ENCODE data around the gene PIK3CB.
"Not testable (repeated sequence)": the region's sequence is repeated elsewhere in the genome, so short reads cannot be mapped to it uniquely, and the experiment has no call there.

PIK3CB gene

DNA sequence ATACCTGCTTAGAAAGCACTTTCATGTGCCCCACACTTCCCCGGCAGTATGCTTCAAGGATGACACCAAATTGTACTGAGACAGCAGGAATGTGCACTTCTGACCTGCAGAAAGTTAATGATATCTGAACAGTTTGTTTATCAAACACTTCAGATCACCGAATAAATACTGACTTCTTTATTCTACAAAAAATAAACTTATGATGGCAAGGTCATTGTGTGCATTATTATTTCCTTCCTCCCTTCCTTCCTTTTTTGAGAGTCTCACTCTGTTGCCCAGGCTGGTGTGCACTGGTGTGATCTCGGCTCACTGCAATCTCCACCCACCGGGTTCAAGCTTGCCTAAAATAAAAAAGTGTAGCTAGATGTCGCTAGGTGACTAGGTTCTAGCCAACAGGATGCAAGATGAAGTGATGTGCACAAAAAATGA, 145.8 kb downstream of the PIK3CB start:
- FAIRE-seq (no peak), DNase-seq (ENCODE audit: insufficient read length, low spot score) (no peak)

DNA sequence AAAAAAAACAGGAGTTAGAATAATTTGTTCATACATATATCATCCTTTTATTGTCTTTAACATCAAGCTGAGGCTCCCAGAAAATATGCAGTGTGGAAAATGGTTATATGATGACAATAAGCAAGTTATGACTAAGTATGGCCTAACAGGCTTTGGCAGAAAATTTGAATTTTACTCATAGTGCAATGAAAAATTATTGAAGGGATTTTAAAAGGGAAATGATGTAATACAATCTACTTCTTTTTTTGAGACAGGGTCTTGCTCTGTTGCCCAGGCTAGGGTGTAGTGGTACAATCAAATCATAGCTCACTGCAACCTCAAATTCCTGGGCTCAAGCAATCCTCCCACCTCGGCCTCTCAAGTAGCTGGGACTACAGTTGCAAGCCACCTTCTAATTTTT, 147.5 kb downstream of the PIK3CB start:
- FAIRE-seq (no peak), DNase-seq (ENCODE audit: insufficient read length, low spot score) (no peak)

DNA sequence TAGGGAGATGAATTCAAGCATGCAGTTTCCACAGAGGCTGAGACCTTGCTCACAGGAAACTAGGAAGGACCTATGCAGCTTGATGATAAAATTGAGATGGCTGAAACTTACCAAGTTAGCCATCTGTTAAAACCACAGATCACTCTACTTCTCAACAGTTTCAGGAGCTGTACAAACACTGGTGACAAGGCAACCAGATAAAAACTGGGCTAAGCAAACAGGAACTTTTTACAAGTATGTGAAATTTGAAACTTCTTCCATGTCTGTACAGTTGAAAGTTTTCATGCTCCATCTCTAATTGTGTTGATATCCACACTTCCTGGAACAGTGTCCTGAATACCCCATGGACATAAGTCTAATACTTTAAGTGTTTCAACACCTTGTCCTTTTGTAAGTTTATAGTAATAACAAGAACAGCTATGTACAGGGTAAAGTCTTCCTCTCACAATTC, 147.9 kb downstream of the PIK3CB start:
- DNase-seq (ENCODE audit: insufficient read length, low spot score) (peak; percentile 27), FAIRE-seq (no peak)

DNA sequence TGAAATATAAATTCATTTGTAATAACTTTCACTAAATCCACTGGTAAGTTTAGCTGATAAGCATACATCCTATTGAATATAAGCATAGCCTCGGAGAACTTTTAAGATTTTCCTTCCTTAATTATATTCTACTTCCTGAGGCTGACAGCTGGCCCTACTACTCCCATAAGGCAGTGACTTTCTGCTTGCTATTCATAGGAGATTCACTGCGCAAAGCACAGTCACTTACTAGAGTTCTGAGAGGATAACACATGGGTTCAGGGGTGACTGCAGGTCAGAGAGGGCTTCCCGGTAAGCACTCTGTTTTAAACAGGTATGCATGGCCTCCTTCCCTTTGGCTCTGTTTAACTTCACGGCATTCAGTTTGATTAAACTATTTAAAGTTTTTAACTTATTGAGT, 150.3 kb downstream of the PIK3CB start:
- FAIRE-seq (no peak), DNase-seq (ENCODE audit: insufficient read length, low spot score) (no peak)

DNA sequence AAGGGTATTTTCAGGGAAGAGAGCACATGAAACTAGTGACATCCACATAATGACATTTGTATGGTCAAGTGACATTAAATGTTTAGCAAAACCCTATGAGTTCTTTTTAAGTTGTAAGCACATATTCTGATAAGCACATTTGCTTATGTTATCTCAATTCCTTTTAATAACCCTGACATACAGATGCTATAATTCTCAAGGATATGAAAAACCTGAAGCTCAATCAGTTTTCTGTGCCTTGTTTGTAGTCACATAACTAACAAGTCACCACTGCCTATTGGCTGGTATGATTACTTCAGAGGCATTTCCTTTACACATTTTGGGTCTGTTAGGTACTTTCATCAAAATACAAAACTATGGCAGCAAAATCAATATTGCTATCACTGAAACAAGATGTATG, 152.1 kb downstream of the PIK3CB start:
- DNase-seq (ENCODE audit: insufficient read length, low spot score) (no peak), FAIRE-seq (no peak)

DNA sequence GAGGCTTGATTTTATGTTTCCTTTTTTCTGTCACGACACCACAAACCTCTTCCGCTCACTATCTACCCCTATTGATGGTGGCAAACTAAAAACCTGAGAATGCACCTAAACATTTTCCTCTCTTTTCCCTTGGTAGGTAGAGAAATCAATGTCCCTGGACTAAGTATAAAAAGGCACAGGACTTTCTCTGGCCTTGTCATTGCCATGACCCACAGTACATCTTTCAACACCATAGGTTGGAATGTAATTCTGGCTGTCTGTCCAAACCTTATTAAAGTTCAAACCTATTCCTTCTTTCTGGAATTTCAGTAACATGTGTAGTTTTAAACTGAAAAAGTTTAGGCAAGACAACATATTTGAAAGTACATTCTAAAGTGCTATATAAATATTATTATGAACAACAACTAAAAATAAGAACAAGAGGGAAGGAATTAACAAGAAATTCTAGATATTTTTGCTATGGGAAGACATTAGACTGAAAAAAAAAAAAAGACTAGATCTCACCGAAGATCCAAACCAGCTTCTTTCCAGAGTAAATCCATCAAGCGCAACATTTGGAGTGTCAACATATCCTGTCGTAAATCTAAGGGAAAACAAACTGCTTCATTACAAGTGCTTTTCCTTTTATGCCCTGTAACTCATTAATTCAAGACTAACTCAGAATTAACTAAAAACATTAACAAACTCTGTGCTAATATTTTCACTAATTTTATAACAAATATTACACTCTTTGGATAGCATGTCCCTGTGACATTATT, 153.1 kb downstream of the PIK3CB start:
- DNase-seq (ENCODE audit: insufficient read length, low spot score) (no peak), FAIRE-seq (no peak)

DNA sequence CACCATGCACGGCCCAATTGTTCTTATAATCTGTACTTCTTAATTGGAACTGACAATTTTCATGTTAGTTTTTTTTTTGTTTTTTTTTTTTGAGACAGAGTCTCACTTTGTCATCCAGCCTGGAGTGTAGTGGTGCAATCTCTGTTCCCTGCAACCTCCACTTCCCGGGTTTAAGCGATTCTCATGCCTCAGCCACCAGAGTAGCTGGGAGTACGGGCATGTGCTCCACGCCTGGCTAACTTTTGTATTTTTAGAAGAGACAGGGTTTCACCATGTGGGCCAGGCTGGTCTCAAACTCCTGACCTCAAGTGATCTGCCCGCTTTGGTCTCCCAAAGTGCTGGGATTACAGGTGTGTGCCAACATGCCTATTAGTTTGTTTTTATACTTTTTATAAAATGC, 153.8 kb downstream of the PIK3CB start:
- not testable (repeated sequence) for DNase-seq (ENCODE audit: insufficient read length, low spot score); FAIRE-seq

DNA sequence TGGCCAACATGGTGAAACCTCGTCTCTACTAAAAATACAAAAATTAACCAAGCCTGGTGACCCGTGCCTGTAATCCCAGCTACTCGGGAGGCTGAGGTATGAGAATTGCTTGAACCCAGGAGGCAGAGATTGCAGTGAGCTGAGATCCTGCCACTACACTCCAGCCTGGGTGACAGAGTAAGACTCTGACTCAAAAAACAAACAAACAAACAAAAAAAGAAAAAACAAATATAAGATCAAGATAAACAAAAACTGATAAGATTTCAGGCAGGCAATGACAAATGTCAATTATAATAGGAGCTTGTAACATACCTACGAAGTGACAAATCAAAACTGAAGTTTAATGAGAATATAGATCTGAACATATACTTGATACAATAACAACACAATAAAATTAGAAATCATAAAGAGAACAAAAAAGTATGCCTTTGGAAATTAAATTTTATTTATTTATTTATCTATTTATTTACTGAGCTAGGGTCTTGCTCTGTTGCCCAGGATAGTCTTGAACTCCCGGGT, 155.8 kb downstream of the PIK3CB start:
- no peak for DNase-seq (ENCODE audit: insufficient read length, low spot score)
- no peak for FAIRE-seq

DNA sequence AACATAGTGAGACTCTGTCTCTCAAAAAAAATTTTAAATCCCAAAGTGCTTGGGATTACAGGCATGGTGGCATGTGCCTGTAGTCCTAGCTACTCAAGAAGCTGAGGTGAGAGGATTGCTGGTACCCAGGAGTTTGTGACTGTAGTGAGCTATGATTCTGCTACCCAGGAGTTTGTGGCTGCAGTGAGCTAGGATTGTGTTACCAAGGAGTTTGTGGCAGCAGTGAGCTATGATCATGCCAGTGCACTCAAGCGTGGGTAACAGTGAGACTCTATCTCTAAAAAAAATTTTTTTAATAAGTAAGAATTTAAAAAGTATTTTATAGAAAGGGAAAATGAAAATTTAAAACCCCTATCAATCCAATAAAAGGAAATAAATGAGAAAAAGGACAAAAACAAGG, 156.6 kb downstream of the PIK3CB start:
- DNase-seq (ENCODE audit: insufficient read length, low spot score) (no peak), FAIRE-seq (no peak)

DNA sequence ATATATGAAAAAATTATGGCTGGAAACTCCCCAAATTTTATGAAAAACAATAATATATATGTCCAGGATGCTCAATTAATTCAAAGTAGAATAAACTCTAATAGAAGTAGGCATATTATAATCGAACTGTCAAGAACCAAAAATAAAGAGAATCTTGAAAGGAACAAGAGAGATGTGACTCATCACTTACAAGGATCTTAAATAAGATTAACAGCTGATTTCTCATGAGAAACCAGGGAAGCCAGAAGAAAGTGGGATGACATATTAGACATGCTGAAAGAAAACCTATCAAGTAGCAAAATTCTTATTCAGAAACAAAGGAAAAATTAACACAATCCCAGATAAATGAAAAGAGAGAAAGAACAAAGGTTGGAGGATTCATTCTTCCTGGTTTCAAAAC, 159.3 kb downstream of the PIK3CB start:
- no peak for FAIRE-seq
- DNase-seq (ENCODE audit: insufficient read length, low spot score) = no peak

DNA sequence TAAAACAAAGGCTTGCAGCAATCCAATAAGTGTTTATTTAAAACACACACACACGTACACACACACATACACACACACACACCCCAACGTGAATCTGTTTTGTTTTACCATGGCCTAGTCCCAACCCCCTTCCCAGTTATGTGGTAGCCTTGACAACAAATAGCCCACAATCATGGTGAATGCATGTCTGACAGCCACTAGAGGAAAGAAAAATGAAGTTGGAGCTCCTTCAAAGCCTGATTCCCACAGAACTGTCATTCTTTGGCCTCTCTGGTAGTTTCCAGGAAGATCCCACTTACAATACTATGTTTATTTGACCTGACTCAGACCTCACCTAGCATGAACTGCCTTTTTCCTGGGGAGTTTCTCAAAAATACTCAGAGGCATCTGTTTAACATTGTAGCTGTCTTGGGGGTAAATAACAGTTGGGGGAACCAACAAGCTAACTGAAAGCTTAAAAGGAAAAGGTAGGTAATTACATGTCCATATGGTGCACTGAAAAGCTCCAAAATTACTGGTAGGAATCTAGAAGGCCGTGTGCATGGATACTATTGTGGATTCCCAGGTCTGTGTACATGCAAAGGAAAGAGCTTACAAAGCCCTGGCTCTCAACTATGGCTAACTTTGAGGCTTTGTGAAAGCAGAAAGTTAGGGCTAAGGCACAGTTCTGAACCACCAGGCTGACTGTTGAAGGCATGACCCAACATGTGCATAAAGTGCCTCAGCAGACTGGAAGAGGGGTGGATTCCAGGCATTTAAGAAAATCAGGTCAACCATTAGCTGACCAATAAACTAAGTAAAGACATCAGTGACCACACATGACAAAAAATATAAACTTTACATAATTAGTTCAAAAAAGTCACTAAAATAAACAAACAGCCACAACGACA, 160.8 kb downstream of the PIK3CB start:
- DNase-seq (ENCODE audit: insufficient read length, low spot score) = no peak

DNA sequence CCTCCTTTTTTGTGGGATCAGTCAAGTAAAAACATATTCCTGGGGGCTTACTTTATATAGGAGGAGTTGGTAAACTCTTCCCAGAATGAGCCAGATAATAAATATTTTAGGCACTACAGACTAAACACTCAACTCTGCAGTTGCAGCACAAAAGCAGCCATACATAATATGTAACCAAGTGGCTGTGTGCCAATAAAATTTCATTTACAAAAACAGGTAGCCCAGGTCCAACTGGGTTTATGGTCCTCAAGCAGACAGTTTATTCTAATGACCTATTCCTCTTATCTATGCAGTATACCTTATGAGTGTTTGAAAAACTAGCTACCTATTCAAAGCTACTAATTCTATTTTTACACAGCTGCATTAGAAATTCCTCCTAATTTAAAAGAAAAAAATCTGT, 164.3 kb downstream of the PIK3CB start:
- FAIRE-seq (no peak), DNase-seq (ENCODE audit: insufficient read length, low spot score) (no peak)

More for the DNA sequence above, 160.8 kb downstream of the PIK3CB start:
- FAIRE-seq = no peak

DNA sequence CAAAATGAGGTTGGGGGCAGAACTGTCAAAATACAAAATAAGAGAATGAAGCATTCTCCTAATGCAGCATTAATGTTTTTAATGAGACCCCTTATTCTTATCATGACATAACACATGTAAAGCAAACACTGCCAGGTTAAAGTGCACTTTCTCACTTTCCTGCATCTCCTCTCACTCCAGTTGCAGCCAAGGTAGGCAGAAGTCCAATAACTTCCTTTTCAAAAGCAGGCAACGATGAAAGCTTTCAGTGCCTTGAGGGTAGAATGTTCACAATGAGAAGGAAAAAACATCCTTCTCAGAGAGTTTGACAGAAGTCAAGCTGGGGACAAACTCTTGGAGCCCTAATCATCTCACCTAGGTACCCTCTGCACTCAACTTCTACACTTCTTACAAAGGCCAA, 166.6 kb downstream of the PIK3CB start:
- no peak for FAIRE-seq
- DNase-seq (ENCODE audit: insufficient read length, low spot score) = no peak

DNA sequence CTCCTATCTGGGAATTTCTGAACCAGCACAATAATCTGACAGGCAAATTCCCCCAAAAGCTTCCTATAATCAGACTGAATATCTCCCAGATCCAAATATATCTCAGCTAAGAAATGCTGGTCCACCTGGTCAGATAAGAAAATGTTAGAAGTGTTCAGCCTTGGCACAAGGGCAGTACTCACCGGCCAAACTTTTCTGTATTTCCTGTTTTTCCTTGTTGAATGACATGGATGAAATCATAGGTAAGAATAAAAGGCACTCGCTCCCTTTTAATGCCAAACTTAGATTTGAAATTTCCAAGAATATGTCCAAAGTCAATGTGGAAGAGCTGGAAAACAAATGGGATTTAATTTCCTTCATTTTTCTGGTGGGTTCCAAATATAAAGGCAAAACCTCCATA, 177.2 kb downstream of the PIK3CB start:
- no peak for FAIRE-seq

DNA sequence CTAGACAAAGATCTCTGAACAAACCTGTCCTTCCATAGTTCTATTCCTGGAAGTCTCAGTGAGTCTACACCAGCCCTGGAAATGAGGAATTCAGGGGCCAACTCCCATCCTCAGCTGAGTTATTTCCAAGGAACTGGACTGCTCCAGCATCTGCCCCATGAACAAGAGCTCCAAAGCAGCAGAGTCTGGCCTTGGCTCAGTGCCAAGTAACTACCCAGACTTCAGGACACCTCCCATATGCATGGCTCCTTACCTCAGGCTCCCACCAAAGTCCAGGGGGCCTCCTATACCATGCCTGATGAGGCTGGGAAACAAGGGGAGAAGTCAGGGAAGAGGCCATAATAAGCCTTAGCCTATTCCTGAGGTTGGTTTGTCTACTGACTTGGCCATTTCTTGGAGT, 181.2 kb downstream of the PIK3CB start:
- DNase-seq (ENCODE audit: insufficient read length, low spot score) = no peak
- no peak for FAIRE-seq

More for the DNA sequence above, 177.2 kb downstream of the PIK3CB start:
- DNase-seq (ENCODE audit: insufficient read length, low spot score) = no peak

DNA sequence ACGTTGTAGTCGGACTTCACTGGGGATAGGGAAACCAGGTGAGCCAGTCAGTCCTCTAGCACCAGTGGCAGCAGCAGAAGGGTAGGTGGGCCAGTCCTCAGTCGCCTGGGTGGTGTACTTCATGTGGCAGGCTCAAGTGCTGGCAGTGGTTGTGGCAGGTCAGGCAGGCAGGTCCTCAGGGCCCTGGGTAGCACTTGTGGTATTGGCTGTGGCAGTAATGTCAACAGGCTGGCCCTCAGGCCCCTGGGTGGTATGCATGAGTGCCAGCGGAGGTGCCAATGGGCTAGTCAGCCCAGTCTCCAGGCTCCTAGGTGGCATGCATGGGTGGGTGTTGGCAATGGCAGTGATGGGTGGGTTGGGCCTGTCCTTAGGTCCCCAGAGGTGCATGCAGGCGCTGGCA, 185.6 kb downstream of the PIK3CB start:
- FAIRE-seq = no peak
- no peak for DNase-seq (ENCODE audit: insufficient read length, low spot score)

DNA sequence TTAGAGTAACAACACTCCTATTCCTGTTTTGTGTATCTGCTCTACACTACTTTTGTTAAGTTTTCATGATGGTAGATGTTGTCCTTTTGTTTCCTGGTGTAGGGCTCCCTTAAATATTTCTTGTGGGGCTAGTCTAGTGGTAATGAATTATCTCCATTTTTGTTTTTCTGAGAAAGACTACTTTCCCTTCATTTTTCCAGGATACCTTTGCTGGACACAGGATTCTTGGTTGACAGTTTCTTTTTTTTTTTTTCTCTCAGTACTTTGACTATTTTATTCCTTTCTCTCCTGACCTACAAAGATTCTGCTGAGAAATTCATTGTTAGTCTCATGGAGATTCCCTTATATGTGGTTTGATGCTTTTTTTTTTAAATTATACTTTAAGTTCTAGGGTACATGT, 188.2 kb downstream of the PIK3CB start:
- FAIRE-seq = no peak
- DNase-seq (ENCODE audit: insufficient read length, low spot score) = no peak

DNA sequence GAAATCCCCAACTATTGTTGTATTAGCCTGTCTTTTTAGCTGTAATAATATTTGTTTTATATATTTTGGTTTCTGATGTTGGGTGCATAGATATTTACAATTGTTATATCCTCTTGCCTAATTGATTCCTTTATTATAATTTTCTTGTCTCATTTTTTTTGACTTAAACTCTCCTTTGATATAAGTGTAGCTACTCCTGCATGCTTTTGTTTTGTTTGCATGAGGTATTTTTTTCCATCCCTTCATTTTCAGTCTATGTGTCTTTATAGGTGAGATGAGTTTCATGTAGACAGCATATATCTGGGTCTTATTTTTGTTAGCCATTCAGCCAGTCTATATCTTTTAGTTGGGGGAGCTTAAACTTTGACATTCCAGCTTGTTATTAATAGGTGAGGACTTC, 188.7 kb downstream of the PIK3CB start:
- FAIRE-seq = no peak
- no peak for DNase-seq (ENCODE audit: insufficient read length, low spot score)

DNA sequence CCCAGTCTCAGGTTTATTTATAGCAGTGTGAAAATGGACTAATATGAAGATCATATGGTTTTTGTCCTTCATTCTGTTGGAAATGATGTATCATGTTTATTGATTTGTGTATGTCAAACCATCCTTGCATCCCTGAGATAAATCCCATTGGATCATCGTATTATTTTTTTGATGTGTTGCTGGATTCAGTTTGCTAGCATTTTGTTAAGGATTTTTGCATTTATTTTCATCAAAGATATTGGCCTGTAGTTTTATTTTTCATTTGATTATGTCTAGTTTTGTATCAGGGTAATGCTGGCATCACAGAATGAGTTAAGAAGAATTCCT, 191.8 kb downstream of the PIK3CB start:
- no peak for FAIRE-seq
- no peak for DNase-seq (ENCODE audit: insufficient read length, low spot score)

DNA sequence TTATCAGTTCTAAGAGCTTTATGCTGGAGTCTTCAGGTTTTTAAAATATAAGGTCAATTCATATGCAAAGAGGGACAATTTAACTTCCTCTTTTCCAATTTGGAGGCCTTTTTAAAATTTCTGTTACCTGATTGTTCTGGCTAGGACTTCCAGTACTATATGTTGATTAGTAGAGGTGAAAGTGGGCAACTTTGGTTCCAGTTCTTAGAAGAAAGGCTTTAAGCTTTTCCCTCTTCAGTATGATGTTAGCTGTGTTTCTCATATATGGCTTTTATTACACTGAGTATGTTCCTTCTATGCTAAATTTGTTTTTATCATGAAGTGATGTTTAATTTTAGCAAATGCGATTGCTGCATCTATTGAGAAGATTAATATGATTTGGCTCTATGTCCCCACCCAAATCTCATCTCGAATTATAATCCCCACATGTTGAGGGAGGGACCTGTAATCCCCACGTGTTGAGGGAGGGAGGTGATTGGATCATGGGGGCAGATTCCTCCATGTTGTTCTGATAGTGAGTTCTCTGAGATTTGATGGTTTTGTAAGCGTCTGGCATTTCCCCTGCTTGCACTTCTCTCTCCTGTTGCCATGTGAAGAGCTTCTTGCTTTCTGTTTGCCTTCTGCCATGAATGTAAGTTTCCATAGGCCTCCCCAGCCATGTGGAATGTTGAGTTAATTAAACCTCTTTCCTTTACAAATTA, 192.4 kb downstream of the PIK3CB start:
- DNase-seq (ENCODE audit: insufficient read length, low spot score) (no peak), FAIRE-seq (no peak)

DNA sequence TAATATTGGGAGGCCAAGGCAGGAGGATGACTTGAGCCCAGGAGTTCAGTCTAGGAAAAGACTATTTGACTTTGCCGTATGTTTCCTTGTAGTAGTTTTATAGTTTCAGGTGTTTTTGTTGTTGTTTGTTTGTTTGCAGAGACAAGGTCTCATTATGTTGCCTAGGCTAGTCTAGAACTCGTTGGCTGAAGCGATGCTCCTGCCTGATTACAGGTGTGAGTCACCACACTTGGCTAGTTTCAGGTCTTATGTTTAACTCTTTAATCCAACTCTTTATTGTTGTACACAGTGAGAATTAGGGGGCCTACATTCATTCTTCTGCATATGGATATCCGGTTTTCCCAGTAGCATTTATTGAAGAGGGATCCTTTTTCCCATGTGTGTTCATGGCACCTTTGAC, 194.2 kb downstream of the PIK3CB start:
- no peak for FAIRE-seq
- DNase-seq (ENCODE audit: insufficient read length, low spot score) = no peak

Data from HTR-8/SVneo (cell line).